NCI-H2196 (cell line): ENCODE data around the gene ZDHHC17.

ENCODE experiments used
- DNase-seq: peaks from one replicate; lab custom pipeline; 2025; ENCODE audit not compliant: unreplicated experiment; lab: John Stamatoyannopoulos, UW

ZDHHC17 gene

DNA sequence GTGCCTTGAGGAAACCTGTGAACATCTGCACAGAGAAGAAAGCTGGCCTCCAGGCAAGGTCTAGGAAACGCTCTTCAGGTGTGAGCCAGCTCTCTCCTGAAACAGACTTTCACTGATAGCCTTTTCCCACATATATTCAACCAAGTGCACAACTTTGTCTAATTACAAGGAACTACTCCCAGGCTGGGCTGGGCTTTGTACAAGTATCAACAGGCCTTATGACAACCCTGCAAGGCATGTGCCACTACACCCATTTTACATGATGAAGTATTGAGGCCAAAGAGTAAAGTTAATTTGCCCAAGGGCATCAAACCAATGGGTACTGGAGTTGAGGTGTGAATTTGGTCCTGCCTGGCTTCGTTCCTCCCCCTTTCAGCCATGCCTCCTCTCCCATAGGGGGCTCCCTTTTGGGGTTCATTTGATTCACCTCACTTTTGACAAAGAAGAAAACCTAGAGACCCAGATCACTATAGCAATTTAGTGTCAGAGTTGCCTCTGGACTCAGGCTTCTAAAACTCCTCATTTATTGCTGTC lies 112.8 kb downstream of the ZDHHC17 start:
- DNase-seq = no peak

DNA sequence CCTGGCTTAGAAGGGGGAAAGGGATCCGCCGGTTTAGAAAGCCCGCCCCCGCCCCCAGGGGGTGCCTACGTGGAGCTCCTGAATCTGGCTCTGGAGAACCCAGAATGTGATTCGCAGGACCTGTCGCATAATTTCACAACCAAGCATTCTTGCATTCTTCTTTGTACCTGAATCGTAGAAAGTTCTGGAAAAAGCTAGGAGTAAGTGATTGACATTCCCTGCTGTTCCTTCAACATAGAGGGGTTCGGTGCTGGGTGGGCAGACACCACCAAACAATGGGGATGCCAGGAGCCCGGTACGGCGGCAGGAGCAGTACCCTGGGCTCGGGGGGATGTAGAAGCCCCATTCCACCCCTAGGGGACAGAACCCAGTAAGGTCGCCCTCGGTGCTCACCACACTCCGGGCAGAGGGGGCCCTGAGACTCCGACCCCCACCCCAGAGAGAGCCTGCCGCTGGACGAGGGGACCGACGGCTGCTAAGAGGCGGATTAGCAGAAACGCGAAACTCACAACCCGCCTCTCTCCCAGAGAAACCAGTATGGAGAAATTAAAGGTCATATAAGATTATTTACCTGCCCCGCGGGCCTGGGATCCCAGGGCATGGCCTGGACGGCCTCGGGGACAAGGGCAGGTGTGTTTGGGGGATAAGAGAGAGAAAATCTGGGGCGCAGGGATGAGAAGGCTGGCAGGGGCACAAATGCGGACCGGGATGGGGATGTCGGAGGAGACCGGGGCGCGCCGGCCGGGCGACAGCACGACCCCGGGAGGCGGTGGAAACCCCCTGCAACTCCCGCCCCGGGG lies 114.4 kb downstream of the ZDHHC17 start:
- DNase-seq = peak; percentile 14

DNA sequence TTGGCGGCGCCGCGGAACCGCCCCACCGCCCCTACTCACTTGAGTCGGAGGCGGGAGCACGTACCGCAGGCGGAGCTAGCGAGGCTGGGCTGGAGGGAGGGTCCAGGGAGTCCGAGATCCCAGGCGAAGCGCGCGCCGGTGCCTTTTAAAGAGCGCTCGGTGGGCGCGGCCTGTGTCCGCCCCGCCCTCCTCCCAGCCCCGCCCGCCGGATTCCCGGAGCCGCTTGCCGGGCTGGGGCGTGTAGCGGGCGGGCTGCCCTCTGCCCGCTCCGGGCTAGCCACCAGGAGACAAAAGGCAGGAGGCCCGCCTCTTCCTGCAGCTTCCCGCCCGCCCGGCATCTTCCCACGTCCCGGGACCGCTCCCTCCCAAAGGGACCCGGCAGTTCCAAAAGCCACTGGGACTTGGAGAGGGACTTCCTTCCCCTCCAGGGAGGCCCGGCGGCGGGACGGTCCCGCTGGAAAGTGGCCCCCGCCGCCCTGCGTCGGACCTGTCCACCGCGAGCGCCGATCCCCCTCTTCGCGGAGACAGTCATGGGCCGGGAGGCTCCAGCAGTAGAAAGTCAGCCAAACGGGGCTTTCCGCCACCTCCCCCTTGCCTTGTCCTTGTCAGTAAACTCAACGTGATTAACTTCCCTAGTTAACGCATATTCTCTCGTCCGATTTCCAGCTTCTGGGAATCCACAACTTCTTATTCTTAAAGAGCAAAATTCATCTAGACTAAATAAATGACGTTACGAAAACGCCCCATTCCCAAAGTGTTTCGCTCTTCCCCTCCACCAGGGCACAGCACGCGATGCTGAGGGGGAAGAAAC lies 115.2 kb downstream of the ZDHHC17 start, which contains the start of gene CSRP2:
Gene CSRP2 (minus strand): TSS at position 121 of the 811 bp plus-strand sequence. CDS start 12,759 bp downstream, outside the sequence.
- peak; percentile 91 for DNase-seq

DNA sequence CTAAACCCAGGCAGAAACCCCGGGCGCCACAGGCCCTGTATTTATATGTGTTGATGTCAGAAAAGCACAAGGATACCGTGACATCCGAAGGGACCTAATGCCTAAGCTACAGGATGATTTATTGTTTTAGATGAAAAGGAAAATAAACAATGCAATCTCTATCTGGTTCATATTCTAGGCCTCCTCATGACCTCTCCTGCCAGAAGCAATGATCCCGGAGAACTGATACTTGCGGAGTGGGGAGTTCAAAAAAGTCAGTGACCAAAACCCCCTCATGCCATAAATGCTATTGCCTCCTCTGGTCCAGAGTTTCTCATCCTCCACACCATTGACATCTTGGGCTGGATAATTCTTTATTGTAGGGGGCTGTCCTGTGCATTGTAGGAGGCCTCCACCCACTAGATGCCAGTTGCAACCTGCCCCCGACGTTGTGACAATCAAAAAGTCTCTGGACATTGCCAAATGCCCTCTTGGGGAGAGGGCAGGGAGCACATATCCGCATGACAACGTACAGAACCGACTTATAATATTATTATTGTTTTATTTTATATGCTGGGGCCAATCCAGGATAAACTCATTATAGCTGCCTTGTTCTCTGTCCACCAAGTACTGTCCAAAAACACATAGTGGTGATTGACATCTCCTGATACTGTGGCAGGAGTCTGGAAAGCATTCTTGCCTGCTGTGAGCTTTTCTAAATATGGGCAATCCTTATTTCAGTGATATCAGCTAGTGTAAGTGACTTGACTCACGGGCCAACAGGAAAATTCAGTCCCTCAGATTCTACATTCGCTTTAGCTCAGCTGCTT lies 116.0 kb downstream of the ZDHHC17 start:
- no peak for DNase-seq

DNA sequence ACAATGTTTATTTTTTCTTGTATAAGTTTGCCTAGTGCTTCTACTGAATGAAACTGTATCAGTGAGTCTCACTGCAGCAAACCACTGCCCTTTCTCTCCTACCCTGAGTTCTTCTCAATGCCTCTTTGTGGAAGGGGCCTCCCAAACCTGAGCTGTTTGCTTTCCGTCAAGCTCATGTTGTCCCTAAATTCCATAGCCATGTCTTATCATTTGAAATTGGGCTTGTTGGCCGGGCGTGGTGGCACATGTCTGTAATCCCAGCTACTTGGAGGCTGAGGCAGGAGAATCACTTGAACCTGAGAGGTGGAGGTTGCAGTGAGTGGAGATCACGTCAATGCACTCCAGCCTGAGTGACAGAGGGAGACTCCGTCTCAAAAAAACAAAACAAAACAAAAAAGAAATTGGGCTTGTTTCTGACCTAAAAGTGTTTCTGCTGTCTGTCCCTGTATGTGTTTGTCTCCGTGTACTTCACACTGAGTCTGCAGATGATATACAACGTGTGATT lies 116.7 kb downstream of the ZDHHC17 start:
- no peak for DNase-seq

DNA sequence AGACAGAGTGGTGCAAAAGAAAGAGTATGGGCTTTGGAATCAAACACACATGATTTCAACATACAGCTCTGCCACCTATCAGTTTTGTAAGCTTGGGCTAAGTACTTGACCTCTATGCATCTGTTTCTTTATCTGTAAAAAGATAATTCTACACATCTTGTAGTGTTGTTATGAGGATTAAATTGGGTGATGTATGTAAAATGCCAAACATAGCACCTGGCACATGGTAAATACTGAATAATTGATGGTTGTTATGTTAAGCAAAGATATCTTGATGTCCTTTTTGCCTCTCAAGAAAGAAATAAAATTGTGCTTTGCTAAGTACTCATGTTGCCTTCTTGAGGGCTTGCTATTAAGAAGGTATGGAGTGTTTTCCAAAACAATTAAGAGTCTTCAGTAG lies 117.2 kb downstream of the ZDHHC17 start:
- no peak for DNase-seq

DNA sequence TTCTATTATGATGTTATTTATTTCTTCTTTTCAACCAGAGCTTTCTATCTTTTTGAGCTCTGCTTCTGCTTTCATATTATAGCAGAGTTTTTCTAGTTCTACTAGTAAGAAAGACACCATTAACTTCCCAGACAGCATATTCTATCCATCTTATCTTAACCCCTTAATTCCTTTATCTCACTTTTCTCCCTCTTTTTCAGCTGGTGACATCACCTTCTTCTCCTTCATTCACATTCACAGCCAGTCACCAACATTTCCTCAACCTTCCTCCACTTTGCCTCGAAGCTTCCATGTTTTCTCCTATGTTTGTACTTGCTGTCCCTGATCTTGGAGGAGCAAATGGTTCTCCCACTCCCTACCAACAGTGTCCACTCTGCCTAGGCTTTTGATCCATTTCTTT lies 118.5 kb downstream of the ZDHHC17 start:
- DNase-seq = no peak

DNA sequence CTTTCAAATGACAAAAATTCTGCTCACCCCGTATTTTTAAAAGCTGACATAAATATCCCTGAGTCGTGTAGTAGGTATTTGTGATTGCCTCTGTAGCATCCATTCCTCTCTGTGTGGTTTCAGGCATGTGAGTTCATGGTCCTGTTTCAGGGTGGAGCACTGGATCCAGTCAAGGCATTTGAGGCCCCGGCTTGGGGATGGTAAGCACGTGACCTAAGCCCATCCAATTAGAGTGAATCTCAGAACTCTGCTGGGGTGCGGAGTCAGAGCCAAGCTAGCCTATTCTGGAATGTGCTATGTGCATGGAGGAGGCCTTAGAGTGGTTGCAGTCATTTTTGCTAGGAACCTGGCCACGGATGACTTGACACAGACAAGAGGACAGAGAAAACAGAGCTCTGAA lies 119.2 kb downstream of the ZDHHC17 start:
- no peak for DNase-seq

DNA sequence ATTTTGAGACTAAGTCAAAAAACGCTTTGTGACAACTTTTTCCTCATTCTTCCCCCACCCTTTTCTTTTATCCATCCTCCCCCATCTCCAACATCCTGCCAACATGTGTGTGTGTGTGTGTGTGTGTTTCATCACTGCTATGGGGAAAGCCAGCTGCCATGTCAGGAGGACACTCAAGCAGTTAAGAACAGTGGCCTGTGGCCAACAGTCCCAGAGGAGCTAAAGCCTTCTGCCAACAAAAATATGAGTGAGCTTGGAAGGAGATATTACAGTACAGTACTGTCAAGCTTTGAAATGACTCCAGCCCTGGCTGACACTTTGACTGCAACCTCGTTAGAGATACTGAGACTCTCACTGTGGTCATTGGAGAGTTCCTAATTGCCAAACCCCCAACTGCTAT lies 119.9 kb downstream of the ZDHHC17 start:
- DNase-seq = peak; percentile 71

DNA sequence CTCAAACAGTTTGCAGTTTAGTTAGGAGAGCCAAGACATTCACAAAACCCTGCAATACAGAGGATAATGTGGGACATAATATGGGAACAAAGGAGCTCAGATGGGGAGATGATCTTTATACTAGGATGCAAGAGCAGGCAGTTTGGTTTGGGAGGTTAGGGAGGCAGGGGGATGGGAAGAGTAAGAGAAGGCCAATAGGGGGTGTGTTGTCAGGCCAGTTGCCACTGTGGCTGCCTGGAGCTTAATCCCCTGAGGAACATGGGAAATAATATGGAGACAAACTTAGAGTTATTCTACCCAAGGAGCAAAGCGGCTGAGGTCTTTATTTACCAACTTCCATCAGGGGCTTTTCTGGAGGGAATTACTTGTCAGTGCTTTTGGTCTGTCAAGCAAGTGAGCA lies 124.9 kb downstream of the ZDHHC17 start:
- DNase-seq = no peak

DNA sequence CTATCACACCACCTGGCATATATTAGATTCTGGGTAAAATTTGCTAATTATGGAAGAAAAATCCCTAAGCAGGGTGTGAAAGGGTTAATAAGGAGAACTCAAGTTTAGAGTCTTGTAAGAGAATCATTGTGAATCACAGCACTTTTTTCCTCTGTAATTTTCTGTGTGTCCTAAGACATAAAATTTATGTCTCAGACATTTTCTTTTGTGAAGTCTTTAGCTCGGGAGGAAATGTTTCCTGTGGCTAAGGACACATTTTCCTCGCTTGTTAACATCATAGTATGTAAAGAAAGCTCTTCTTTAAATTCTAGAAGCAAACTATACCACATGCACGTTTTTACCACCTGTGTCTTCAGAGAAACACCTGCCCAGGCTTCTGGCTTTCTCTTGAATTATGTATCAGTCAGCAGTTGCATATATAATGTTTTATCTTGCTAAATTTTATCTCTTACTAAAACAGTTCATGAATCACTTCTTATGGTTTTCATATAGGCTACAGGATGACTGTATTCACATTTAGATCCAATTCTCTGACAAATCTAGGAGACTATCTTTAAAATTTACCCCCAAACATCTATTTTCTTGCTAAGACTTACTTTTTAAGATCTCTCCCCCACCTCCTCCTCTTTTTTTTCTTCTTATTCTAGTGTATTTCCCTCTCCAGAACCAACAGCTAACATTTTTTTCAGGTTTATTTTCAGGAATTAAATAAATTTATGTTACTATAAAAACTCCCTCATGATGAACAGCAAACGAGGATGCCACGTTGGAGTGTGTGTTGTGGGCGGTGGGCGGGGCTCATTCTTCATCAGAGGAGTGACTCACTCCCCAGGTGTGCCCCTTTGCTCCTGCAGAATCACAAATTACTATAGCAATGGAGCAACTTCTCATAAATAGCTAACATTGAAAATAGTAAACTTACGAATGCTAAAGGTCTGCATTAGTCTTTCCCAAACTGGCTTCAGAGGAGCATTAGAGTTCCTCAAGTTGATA lies 126.5 kb downstream of the ZDHHC17 start:
- DNase-seq = no peak

DNA sequence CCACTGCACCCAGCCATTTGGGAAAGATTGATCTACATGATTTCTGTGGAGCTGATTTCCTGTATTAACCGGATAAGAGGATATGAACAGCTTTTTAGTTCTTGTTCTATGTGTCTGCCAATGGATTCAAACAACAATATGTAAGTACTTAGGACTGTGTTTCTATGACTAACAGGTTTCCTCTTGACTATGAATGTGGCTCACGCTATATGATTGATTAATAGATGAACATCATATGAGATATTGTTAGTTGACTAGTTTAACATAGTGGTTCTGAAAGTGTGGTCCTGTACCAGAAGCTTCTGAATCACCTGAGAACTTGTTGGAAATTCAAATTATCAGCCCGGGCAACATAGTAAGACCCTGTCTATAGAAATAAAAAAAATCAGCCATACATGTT lies 127.7 kb downstream of the ZDHHC17 start:
- DNase-seq = no peak

DNA sequence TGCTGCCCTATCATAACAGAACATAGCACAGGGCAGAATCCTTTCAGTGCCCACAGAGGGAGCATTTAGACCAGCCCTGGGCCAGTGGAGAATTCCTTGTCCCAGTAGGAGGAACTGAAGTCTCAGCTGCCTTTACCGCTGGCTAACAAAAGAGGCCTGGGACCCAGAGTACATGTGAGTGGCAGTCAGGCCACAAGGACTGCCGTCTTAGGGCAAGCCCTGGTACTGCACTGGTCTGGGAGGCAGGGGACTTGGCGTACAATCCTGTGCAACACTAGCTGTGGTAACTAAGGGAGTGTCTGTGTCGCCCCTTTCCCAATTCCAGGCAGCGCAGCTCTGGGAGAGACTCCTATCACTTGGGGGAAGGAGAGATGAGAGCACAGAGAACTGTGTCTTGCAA lies 131.9 kb downstream of the ZDHHC17 start:
- no peak for DNase-seq

DNA sequence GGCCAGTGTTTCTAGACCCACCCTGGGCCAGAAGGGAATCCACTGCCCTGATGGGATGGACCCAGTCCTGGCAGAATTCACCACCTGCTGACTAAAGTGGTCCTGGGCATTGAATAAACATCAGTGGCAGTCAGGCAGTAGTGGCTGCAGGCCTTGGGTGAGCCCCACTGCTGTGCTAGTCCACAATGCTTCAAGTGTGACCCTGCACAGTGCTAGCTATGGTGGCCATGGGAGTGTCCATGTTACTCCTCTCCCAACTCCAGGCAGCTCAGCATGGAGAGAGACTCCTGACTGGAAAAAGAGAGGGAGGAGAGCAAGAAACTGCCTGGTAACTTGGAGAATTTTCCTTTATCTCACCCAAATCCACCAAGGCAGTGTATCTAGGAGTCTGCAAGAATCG lies 132.4 kb downstream of the ZDHHC17 start:
- no peak for DNase-seq

DNA sequence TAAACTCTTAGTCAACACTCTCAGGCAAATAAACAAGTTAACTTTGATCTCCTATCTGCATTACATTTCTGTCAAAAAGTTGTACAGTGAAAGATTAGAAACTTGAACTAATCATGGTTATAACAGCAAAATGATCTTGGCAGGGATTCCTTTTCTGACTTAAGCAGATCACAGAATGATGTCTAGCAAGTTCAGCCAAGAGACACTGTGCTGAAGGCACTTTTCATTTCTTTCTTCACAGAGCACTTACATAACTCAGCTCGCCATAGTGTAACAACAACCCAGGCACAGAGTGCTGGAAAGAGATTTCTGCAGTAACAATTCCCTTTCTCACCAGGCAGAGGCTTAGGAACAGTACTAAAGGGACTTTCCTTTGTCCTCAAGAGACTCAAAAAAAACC lies 134.5 kb downstream of the ZDHHC17 start:
- DNase-seq = no peak

DNA sequence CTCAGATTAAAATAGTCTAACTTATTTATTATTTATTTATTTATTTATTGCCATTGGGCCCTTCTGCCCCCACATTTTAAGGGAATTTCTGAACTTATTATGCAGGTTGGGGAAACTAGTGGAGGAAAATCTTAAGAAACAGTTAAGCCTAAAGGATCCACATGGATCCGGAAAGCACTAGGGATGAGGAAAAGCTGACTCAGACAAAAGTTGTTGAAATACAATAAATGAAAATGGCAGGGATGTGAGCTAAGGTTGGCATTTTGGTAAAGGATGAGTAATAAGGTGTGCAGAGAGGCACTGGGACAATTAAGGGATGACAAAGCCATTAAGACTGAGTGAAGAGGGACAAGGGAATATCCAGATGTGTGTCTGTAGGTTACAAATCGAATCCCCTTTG lies 135.6 kb downstream of the ZDHHC17 start:
- no peak for DNase-seq

DNA sequence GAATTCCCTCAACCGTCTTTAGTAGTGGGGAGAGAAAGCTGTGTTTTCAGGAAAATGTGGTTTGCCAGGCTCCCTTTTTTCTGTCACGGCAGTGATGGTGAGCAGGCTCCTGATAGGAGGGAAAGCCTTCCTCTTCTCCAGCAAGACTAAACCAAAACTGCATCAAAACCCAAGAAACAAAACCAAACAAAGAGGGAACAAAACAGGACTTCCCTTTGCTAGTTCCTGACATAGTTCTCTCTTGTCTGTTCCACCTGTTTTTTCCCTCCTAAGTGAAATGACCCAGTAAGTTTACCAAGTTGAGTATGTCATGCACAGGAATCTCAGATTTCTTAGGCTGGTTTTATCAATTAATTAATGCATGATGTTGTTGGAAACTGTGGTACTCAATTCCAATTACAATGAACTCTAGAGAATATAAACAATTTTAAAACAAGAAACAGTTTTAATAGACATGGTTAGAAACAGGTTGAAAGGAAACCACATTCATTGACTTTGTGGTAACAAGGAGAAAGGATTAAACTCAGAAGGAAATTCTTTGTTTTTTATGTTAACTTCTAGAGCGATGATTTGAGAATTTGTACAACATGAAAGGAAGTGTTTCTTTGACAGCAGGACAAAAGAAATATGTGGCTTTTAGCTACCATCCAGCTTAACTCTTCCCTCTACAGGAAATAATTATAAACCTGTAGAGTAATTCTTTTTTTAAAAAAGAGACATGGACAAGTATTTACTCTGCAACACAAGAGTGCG lies 137.9 kb downstream of the ZDHHC17 start:
- no peak for DNase-seq
